ENCODE data around the gene MIA2. TPM values are rescaled to one million over a fixed set of nuclear protein-coding genes. Genes with fewer than 3 reads are reported as not detected.
"Not testable (repeated sequence)": the region's sequence is repeated elsewhere in the genome, so short reads cannot be mapped to it uniquely, and the experiment has no call there.

Gene MIA2
- polyA plus RNA-seq, 1 experiment = 16.5 TPM

- H3K9me3 ChIP-seq (ENCODE audit: control insufficient read depth, insufficient read depth, low read length) = no peaks in the 10 kb centered on the region
- POLR2A ChIA-PET = interaction anchor here (1.2 kb wide), 1 partner anchor 52 kb away, joined by 5 read pairs; no protein-coding TSS in a partner anchor
- CTCF ChIA-PET = no interaction called here
- H3K4me3 ChIP-seq (ENCODE audit: low read depth, low read length) = no peak overlapping the region
- no peaks in the 10 kb centered on the region for H3K27me3 ChIP-seq (ENCODE audit: control insufficient read depth, insufficient read depth, low read length)
- no peak for TF ChIP-seq CTCF (IDR thresholded peaks at IDR 0.05; ENCODE audit: low read depth, low read length)
- H3K27ac ChIP-seq (ENCODE audit: low read depth, low read length) = no peak overlapping the region
- no peak for DNase-seq (ENCODE audit: low read depth, low spot score)
These were observed 85.7 kb downstream of the MIA2 start for GRCh38 chr14:39319381-39319780.

GRCh38 chr14:39320318-39320717 is 86.6 kb downstream of the MIA2 start:
- H3K27ac ChIP-seq (ENCODE audit: low read depth, low read length) = no peak overlapping the region
- TF ChIP-seq CTCF (IDR thresholded peaks at IDR 0.05; ENCODE audit: low read depth, low read length) = no peak
- no peaks in the 10 kb centered on the region for H3K9me3 ChIP-seq (ENCODE audit: control insufficient read depth, insufficient read depth, low read length)
- POLR2A ChIA-PET = interaction anchor here (1.2 kb wide), 1 partner anchor 53 kb away, joined by 5 read pairs; no protein-coding TSS in a partner anchor
- DNase-seq (ENCODE audit: low read depth, low spot score) = no peak
- no peaks in the 10 kb centered on the region for H3K27me3 ChIP-seq (ENCODE audit: control insufficient read depth, insufficient read depth, low read length)
- CTCF ChIA-PET = no interaction called here
- no peak overlapping the region for H3K4me3 ChIP-seq (ENCODE audit: low read depth, low read length)

- Histone ChIP-seq H3K9me3 (ENCODE audit: control insufficient read depth, insufficient read depth, low read length) (no peaks in the 10 kb centered on the region), H3K4me3 (ENCODE audit: low read depth, low read length) (no peak overlapping the region), H3K27ac (ENCODE audit: low read depth, low read length) (no peak overlapping the region), H3K27me3 (ENCODE audit: control insufficient read depth, insufficient read depth, low read length) (no peaks in the 10 kb centered on the region)
- no peak for TF ChIP-seq CTCF (IDR thresholded peaks at IDR 0.05; ENCODE audit: low read depth, low read length)
- ChIA-PET CTCF (no interaction called here), POLR2A (interaction anchor here (0.7 to 1.0 kb wide), 2 partner anchors 24 to 148 kb away, joined by 3 to 8 read pairs; partner anchors contain the start of gene PNN)
- no peak for DNase-seq (ENCODE audit: low read depth, low spot score)
These were observed 89.1 kb downstream of the MIA2 start for GRCh38 chr14:39322807-39323206.

GRCh38 chr14:39324097-39324496 is 90.4 kb downstream of the MIA2 start:
- H3K9me3 ChIP-seq (ENCODE audit: control insufficient read depth, insufficient read depth, low read length) = no peaks in the 10 kb centered on the region
- TF ChIP-seq CTCF (IDR thresholded peaks at IDR 0.05; ENCODE audit: low read depth, low read length) = no peak
- H3K4me3 ChIP-seq (ENCODE audit: low read depth, low read length) = no peak overlapping the region
- CTCF ChIA-PET = no interaction called here
- no peaks in the 10 kb centered on the region for H3K27me3 ChIP-seq (ENCODE audit: control insufficient read depth, insufficient read depth, low read length)
- H3K27ac ChIP-seq (ENCODE audit: low read depth, low read length) = no peak overlapping the region
- DNase-seq (ENCODE audit: low read depth, low spot score) = no peak
- POLR2A ChIA-PET = no interaction called here

- DNase-seq (ENCODE audit: low read depth, low spot score) = no peak
- Histone ChIP-seq H3K9me3 (ENCODE audit: control insufficient read depth, insufficient read depth, low read length) (no peaks in the 10 kb centered on the region), H3K27ac (ENCODE audit: low read depth, low read length) (no peak overlapping the region), H3K4me3 (ENCODE audit: low read depth, low read length) (no peak overlapping the region), H3K27me3 (ENCODE audit: control insufficient read depth, insufficient read depth, low read length) (no peaks in the 10 kb centered on the region)
- POLR2A ChIA-PET = no interaction called here
- TF ChIP-seq CTCF (IDR thresholded peaks at IDR 0.05; ENCODE audit: low read depth, low read length) = no peak
- CTCF ChIA-PET = no interaction called here
These were observed 105.3 kb downstream of the MIA2 start for GRCh38 chr14:39339003-39339402.

- CTCF ChIA-PET; DNase-seq (ENCODE audit: low read depth, low spot score): not testable (repeated sequence)
These were observed 107.4 kb downstream of the MIA2 start for GRCh38 chr14:39341126-39341525.

More at GRCh38 chr14:39341126-39341525, 107.4 kb downstream of the MIA2 start:
- H3K27ac ChIP-seq (ENCODE audit: low read depth, low read length); H3K27me3 ChIP-seq (ENCODE audit: control insufficient read depth, insufficient read depth, low read length); H3K4me3 ChIP-seq (ENCODE audit: low read depth, low read length); POLR2A ChIA-PET; H3K9me3 ChIP-seq (ENCODE audit: control insufficient read depth, insufficient read depth, low read length): not testable (repeated sequence)
